Coronary artery (tissue), 2 donors: ENCODE data around the gene PCSK9.

Experiments used
- DNase-seq: peaks from one replicate; pipeline ENCODE4 v3.0.0-alpha.2; 2017; ENCODE audit warnings: low spot score
- H3K27ac ChIP-seq, 2 donors: fragments of 200-600 bp; sonication (generic); one replicate each; pipeline ENCODE4 v1.5.1; 2016 to 2019
- H3K4me3 ChIP-seq: fragments of 200-600 bp; sonication (generic); 2 replicates; pipeline ENCODE4 v1.5.1; 2016; ENCODE audit warnings: mild to moderate bottlenecking, moderate library complexity
- TF ChIP-seq, protein P1 (sequence below): fragments of 200-600 bp; sonication (generic); IDR thresholded peaks from one replicate; pipeline ENCODE4 v1.5.1; 2019; ENCODE audit warnings: antibody characterized with exemption

The PCSK9 gene

DNA sequence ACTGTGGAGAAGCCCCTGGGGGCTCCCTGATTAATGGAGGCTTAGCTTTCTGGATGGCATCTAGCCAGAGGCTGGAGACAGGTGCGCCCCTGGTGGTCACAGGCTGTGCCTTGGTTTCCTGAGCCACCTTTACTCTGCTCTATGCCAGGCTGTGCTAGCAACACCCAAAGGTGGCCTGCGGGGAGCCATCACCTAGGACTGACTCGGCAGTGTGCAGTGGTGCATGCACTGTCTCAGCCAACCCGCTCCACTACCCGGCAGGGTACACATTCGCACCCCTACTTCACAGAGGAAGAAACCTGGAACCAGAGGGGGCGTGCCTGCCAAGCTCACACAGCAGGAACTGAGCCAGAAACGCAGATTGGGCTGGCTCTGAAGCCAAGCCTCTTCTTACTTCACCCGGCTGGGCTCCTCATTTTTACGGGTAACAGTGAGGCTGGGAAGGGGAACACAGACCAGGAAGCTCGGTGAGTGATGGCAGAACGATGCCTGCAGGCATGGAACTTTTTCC, 24.8 kb downstream of the PCSK9 start:
- Histone ChIP-seq H3K27ac (peak overlapping the region; percentile 27 to 80), H3K4me3 (no peak overlapping the region)
- TF ChIP-seq, protein P1, sequence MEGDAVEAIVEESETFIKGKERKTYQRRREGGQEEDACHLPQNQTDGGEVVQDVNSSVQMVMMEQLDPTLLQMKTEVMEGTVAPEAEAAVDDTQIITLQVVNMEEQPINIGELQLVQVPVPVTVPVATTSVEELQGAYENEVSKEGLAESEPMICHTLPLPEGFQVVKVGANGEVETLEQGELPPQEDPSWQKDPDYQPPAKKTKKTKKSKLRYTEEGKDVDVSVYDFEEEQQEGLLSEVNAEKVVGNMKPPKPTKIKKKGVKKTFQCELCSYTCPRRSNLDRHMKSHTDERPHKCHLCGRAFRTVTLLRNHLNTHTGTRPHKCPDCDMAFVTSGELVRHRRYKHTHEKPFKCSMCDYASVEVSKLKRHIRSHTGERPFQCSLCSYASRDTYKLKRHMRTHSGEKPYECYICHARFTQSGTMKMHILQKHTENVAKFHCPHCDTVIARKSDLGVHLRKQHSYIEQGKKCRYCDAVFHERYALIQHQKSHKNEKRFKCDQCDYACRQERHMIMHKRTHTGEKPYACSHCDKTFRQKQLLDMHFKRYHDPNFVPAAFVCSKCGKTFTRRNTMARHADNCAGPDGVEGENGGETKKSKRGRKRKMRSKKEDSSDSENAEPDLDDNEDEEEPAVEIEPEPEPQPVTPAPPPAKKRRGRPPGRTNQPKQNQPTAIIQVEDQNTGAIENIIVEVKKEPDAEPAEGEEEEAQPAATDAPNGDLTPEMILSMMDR: no peak
- peak; percentile 73 for DNase-seq

DNA sequence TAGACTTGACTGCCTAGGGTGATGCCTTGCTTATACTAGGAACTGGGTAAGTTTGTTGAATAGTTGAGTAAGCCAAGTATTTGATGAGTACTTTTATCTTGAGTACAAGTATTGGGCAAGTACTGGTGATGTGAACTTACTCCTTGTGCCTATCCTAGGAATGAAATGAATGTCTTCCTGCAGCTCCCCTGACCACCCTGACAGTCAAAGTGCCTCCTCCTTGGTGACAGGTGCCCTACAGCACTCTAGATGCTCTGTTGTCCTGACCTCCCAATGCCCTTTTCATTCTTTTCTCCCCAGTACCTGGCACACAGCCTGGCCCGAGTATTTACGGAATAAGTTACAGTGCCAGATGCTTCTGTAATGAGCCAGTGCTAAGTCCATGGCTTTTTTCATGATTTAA, 25.5 kb downstream of the PCSK9 start:
- Histone ChIP-seq H3K4me3 (no peak overlapping the region), H3K27ac (peak overlapping the region; percentile 27 to 80)
- peak; percentile 66 for DNase-seq
- TF ChIP-seq, protein P1: no peak

DNA sequence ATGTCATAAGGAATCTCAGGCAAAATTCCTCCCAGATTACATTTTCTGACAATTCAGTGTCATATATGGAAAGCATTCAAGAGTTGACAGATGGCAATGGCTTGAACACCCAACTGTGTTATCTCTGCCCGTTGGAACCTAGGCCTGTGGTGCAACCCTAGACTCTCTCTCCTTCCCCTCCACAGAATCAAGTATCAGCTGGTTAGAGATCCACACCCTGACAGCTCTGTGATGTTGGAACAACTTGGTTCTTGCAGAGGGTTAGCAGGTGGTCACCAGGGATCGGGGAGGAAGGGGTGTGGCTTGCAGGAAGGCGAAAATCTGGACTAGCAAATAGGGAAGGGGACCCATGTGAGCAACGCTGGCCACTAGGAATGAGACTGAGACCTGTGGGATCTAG, 26.3 kb downstream of the PCSK9 start:
- DNase-seq: no peak
- H3K4me3 ChIP-seq: no peak overlapping the region
- peak overlapping the region in 1 of 2 donors; percentile 80 for H3K27ac ChIP-seq
- TF ChIP-seq, protein P1: no peak

DNA sequence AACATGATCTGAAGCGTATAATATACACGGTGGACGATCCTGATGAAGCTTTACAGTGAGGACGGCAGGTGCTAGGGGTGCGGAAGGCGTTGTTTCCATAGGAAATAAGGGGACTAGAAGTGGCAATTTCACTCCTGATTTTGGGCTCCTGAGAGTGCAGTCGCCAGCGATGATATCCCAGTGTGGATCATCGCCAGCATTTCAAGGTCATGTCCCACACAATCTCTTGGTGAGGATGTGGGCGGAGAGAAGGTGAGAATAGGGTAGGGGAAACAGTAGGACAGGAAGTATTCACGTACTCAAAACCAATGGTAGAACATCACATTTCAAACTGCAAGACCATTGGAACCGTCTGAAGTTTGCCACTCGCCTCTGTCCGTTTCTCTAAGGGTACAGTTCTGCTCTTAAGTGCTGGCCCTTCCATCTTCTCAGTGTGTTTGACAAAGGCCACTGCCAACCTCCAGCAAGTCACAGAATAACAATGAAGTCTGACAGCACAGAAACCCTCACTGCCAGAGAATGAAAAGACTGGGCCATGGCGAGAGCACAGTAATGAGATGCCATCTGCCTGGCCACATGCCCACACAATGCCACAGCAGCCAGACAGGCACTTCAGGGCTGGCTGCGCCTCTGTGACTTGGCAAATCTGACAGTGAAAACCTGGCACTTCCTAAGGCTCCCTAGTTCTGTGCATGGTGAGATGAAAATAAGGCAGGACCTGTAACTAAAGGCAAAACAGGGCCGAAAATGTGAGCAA, 27.9 kb downstream of the PCSK9 start:
- TF ChIP-seq, protein P1: no peak
- peak; percentile 53 for DNase-seq
- no peak overlapping the region for H3K4me3 ChIP-seq
- H3K27ac ChIP-seq: no peak overlapping the region

DNA sequence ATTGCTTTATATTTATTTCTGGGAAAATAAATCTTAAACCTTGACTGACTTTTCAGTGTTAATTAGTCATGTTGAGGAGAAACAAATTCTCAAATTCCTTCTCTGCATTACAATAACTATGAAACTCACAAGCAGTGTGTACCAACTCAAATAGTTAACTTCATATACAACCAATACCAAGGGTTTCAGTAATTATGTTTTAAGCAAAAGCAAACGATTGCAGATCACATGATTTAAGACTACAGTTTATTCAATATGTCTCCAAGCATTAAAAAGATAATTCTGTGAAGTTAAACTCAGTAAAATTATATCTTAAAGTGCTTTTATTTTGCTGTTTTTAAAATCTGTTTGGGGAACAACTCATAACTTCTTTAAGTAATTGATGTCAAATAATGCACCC, 28.6 kb downstream of the PCSK9 start:
- TF ChIP-seq, protein P1: no peak
- no peak overlapping the region for H3K27ac ChIP-seq
- H3K4me3 ChIP-seq: no peak overlapping the region
- DNase-seq: no peak

DNA sequence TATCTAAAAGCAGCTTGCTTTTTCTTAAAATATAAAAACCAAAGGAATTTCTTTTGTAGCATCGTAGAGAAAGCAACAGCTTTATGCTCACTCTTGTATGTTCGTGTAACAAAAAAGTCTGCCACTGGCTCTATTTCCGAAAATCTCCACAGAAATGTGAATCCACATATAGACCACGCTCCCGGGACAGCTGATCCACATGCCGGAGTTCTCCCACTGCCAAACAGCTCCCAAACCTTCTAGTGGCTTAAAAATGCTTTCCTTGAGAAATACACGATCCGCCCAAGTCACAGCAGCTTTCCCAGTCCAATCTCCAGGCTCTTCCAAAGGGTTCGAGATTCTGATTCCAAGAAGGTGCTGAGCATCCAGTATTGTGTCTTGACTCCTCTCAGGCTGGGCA, 29.3 kb downstream of the PCSK9 start:
- DNase-seq: no peak
- no peak overlapping the region for H3K4me3 ChIP-seq
- no peak overlapping the region for H3K27ac ChIP-seq
- TF ChIP-seq, protein P1: no peak

DNA sequence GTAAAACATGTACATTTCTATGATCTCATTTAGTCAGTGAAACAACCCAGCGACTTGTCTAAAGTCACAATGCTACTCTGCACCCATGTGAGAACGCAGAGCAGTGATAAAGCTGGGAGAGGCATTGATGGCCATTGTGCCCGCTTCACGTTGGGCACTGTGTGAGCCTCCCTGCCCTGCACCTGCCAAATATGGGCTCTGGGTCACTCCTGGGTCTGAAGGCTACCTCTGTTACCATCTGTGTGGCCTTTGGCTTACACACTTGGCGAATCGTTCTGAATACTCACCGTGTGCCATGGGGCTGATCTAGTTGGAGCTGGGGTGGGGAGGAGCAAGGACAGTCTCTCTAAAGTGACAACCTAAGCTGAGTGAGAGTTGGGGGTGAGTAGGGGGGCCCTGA, 29.9 kb downstream of the PCSK9 start:
- H3K4me3 ChIP-seq: no peak overlapping the region
- H3K27ac ChIP-seq: no peak overlapping the region
- TF ChIP-seq, protein P1: no peak
- DNase-seq: peak; percentile 69
